A673 (cell line): ENCODE data around the gene ATP8A2.

Experiments used
- CTCF ChIP-seq: fragments of 300-800, 200-600 bp; sonication (generic); conservative IDR thresholded peaks from 2 replicates; pipeline ENCODE4 v1.5.1; 2017; ENCODE audit warnings: low read depth, mild to moderate bottlenecking, antibody characterized with exemption, low read length, moderate library complexity, mixed read lengths
- EZH2 ChIP-seq: fragments of 200-600 bp; sonication (generic); IDR thresholded peaks from 2 replicates; pipeline ENCODE4 v1.6.1; 2017; ENCODE audit warnings: borderline replicate concordance, low read depth, mild to moderate bottlenecking, mixed read lengths, antibody characterized with exemption, low read length; ENCODE audit not compliant: poor library complexity, severe bottlenecking

- TF ChIP-seq CTCF (no peak), EZH2 (no peak)
Measured at GRCh38 chr13:25951831-25952230, 580.1 kb downstream of the ATP8A2 start.
